CD14-positive monocyte (primary cell): Measurements from ENCODE around the gene RCAN3. TPM values are rescaled to one million over a fixed set of nuclear protein-coding genes. Genes with fewer than 3 reads are reported as not detected.

ENCODE experiments used
- DNase-seq, 3 donors: peaks; one replicate each; pipeline ENCODE4 v3.0.0-alpha.2; 2011 to 2022
- H2AFZ ChIP-seq: 2 replicates; pipeline ENCODE4 v1.6.0; 2012; ENCODE audit warnings: mild to moderate bottlenecking, low read depth, low read length, inconsistent platforms; ENCODE audit not compliant: insufficient read depth, poor library complexity, severe bottlenecking
- H3K27ac ChIP-seq, 2 donors: 1 replicate in 1 of 2; 2 replicates in 1 of 2; pipeline ENCODE4 v1.5.1; 2012 to 2013; ENCODE audit warnings: low read length in 2 of 2, control low read depth in 1 of 2, inconsistent platforms in 1 of 2, low read depth in 1 of 2, mild to moderate bottlenecking in 1 of 2
- H3K27me3 ChIP-seq, 2 donors: one replicate each; pipeline versions ENCODE4 v1.6.0 to v1.6.1; 2011 to 2013; ENCODE audit warnings: low read length in 2 of 2; ENCODE audit not compliant: control insufficient read depth in 2 of 2, insufficient read depth in 2 of 2
- H3K36me3 ChIP-seq, 2 donors: replicated peaks in 1 of 2; 1 replicate in 1 of 2; 2 replicates in 1 of 2; pipeline versions ENCODE4 v1.5.1 to v1.6.1; 2012 to 2013; ENCODE audit warnings: low read length in 2 of 2, control low read depth in 1 of 2, inconsistent platforms in 1 of 2, mild to moderate bottlenecking in 1 of 2; ENCODE audit not compliant: insufficient read depth in 2 of 2, control insufficient read depth in 1 of 2
- H3K4me1 ChIP-seq, 2 donors: 1 replicate in 1 of 2; 2 replicates in 1 of 2; pipeline versions ENCODE4 v1.5.1 to v1.6.1; 2012 to 2013; ENCODE audit warnings: low read length in 2 of 2, control low read depth in 1 of 2, inconsistent platforms in 1 of 2, mild to moderate bottlenecking in 1 of 2, moderate library complexity in 1 of 2; ENCODE audit not compliant: insufficient read depth in 2 of 2, control insufficient read depth in 1 of 2
- H3K4me2 ChIP-seq: replicated peaks from 2 replicates; pipeline ENCODE3; 2012; ENCODE audit warnings: low read length, moderate library complexity, mild to moderate bottlenecking; ENCODE audit not compliant: poor library complexity, severe bottlenecking; ENCODE audit errors: extremely low read depth
- H3K4me3 ChIP-seq, 3 experiments: fragments of 200-600 bp in 1 of 3; sonication (generic) in 1 of 3; replicated peaks in 1 of 3; 1 replicate in 2 of 3; 2 replicates in 1 of 3; pipeline ENCODE4 v1.5.1; 2011 to 2013; ENCODE audit warnings: low read length in 3 of 3, mild to moderate bottlenecking in 3 of 3, control low read depth in 2 of 3, low read depth in 2 of 3, inconsistent platforms in 1 of 3, moderate library complexity in 1 of 3
- H3K79me2 ChIP-seq: 2 replicates; pipeline ENCODE4 v1.6.0; 2012; ENCODE audit warnings: mild to moderate bottlenecking, control low read depth, inconsistent platforms, low read length, moderate library complexity; ENCODE audit not compliant: insufficient read depth
- H3K9ac ChIP-seq: 2 replicates; pipeline ENCODE4 v1.6.0; 2017; ENCODE audit warnings: low read length, mild to moderate bottlenecking; ENCODE audit not compliant: insufficient read depth, poor library complexity, severe bottlenecking
- H3K9me3 ChIP-seq, 2 donors: replicated peaks in 1 of 2; 1 replicate in 1 of 2; 2 replicates in 1 of 2; pipeline versions ENCODE4 v1.5.1 to v1.6.1; 2012 to 2013; ENCODE audit warnings: low read length in 2 of 2, control low read depth in 1 of 2; ENCODE audit not compliant: control insufficient read depth in 1 of 2, insufficient read depth in 1 of 2
- H4K20me1 ChIP-seq: 2 replicates; pipeline ENCODE4 v1.6.0; 2012; ENCODE audit warnings: mild to moderate bottlenecking, low read length, control low read depth, moderate library complexity; ENCODE audit not compliant: insufficient read depth
- H3K27ac Mint-ChIP-seq, 7 donors: one replicate each; pipeline ENCODE4 v1.8.0; 2020; ENCODE audit warnings: mild to moderate bottlenecking in 7 of 7, mixed read lengths in 7 of 7, moderate library complexity in 6 of 7, inconsistent platforms in 2 of 7
- H3K27me3 Mint-ChIP-seq, 3 donors: one replicate each; pipeline ENCODE4 v1.8.0; 2021 to 2022; ENCODE audit warnings: low read depth in 3 of 3, mild to moderate bottlenecking in 3 of 3, mixed read lengths in 3 of 3, moderate library complexity in 3 of 3, inconsistent platforms in 1 of 3
- H3K36me3 Mint-ChIP-seq, 2 donors: one replicate each; pipeline ENCODE4 v1.8.0; 2020; ENCODE audit warnings: mixed read lengths in 2 of 2, inconsistent platforms in 1 of 2, mild to moderate bottlenecking in 1 of 2
- H3K4me1 Mint-ChIP-seq: one replicate; pipeline ENCODE4 v1.8.0; 2020; ENCODE audit warnings: mild to moderate bottlenecking, mixed read lengths
- H3K4me3 Mint-ChIP-seq, 2 donors: one replicate each; pipeline ENCODE4 v1.8.0; 2020; ENCODE audit warnings: mild to moderate bottlenecking in 2 of 2, mixed read lengths in 2 of 2, moderate library complexity in 1 of 2
- H3K9me3 Mint-ChIP-seq, 7 donors: one replicate each; pipeline ENCODE4 v1.8.0; 2020 to 2022; ENCODE audit warnings: mixed read lengths in 7 of 7, mild to moderate bottlenecking in 6 of 7, moderate library complexity in 6 of 7, inconsistent platforms in 2 of 7
- CTCF ChIP-seq: fragments of 200-600 bp; IDR thresholded peaks from one replicate; pipeline ENCODE4 v1.8.0; 2022; ENCODE audit warnings: antibody characterized with exemption, mild to moderate bottlenecking
- WGBS: methylation state at CpG from one replicate; pipeline ENCODE4 v1.1.5; 2013; ENCODE audit warnings: missing lambda C conversion rate; ENCODE audit not compliant: insufficient coverage; 5-methylcytosine and 5-hydroxymethylcytosine counted together
- intact Hi-C, 2 donors: fragments of 100-400 bp; cut with micrococcal nuclease; formaldehyde crosslinking; loops; one replicate each; pipeline versions ENCODE4 v1.15.0 to v1.15.1; 2023
- polyA plus RNA-seq, 3 donors: library from polyadenylated mRNA; depleted of rRNA in 1 of 3; unstranded in 2 of 3; stranded (reverse) in 1 of 3; fragments of 300-500 nt in 2 of 3; fragments of >200 nt in 1 of 3; fragmentation: Illumina TruSeq in 2 of 3; gene quantifications; 1 replicate in 2 of 3; 2 replicates in 1 of 3; pipeline ENCODE4 v1.2.3, GENCODE V29; 2012 to 2021

The RCAN3 gene
- polyA plus RNA-seq, 3 donors: 7.1 to 9.1 (median 8.8) TPM

GRCh38 chr1:24540906-24541710, 38.5 kb downstream of the RCAN3 start:
- Histone ChIP-seq H3K9me3 (no peaks in the 10 kb centered on the region), H4K20me1 (no peaks in the 10 kb centered on the region), H3K27ac (no peak overlapping the region), H2AFZ (no peak overlapping the region), H3K36me3 (peaks cover 0 to 27% of the 10 kb centered on the region in 2 donors), H3K4me2 (no peak overlapping the region), H3K79me2 (no peaks in the 10 kb centered on the region), H3K27me3 (no peaks in the 10 kb centered on the region), H3K4me3 (no peak overlapping the region), H3K4me1 (peaks cover 4 to 7% of the 10 kb centered on the region in 2 donors), H3K9ac (no peak overlapping the region)
- H3K4me3 Mint-ChIP-seq: no peak overlapping the region
- intact Hi-C loops: no loop called here
- TF ChIP-seq CTCF: no peak
- peaks cover 0 to 3% (median 2%) of the 10 kb centered on the region in 3 donors for H3K27me3 Mint-ChIP-seq
- H3K36me3 Mint-ChIP-seq: peaks cover 21 to 32% of the 10 kb centered on the region in 2 donors
- H3K4me1 Mint-ChIP-seq: peaks cover 17% of the 10 kb centered on the region
- peak; percentile 18 to 54 (median 18) for DNase-seq
- H3K9me3 Mint-ChIP-seq: no peaks in the 10 kb centered on the region
- 0% methylated on average over 1 of the region's 7 CpGs for WGBS
- H3K27ac Mint-ChIP-seq: no peak overlapping the region

- Mint-ChIP-seq H3K36me3 (peaks cover 18 to 25% of the 10 kb centered on the region in 2 donors), H3K9me3 (no peaks in the 10 kb centered on the region), H3K27me3 (peaks cover 0 to 4% (median 3%) of the 10 kb centered on the region in 3 donors), H3K4me1 (peaks cover 9% of the 10 kb centered on the region), H3K4me3 (no peak overlapping the region), H3K27ac (no peak overlapping the region)
- no peak for DNase-seq
- no peak overlapping the region for H2AFZ ChIP-seq
- no peaks in the 10 kb centered on the region for H4K20me1 ChIP-seq
- no peak overlapping the region for H3K4me3 ChIP-seq
- H3K4me1 ChIP-seq: no peaks in the 10 kb centered on the region
- TF ChIP-seq CTCF: peak; percentile 51
- WGBS: 71% methylated on average over 6 of the region's 8 CpGs
- no peak overlapping the region for H3K9ac ChIP-seq
- intact Hi-C loops: no loop called here
- H3K36me3 ChIP-seq: peaks cover 0 to 20% of the 10 kb centered on the region in 2 donors
- H3K27me3 ChIP-seq: no peaks in the 10 kb centered on the region
- no peak overlapping the region for H3K4me2 ChIP-seq
- H3K9me3 ChIP-seq: no peaks in the 10 kb centered on the region
- H3K79me2 ChIP-seq: no peaks in the 10 kb centered on the region
- H3K27ac ChIP-seq: no peak overlapping the region
Measured at GRCh38 chr1:24541711-24542346, 39.2 kb downstream of the RCAN3 start.
